COLO668 (cell line): ENCODE data around the gene ABCC8.

Source experiments
- DNase-seq: peaks from one replicate; lab custom pipeline; 2025; ENCODE audit not compliant: unreplicated experiment; lab: John Stamatoyannopoulos, UW

Gene ABCC8

GRCh38 chr11:17389957-17390649 is 86.5 kb downstream of the ABCC8 start:
- DNase-seq: peak; percentile 46

- peak; percentile 89 for DNase-seq
These were observed 87.3 kb downstream of the ABCC8 start for GRCh38 chr11:17389211-17389956.

GRCh38 chr11:17388609-17389210 is 87.9 kb downstream of the ABCC8 start, which contains the start of gene KCNJ11:
TSS of gene KCNJ11 (minus strand) at chr11:17388659. CDS start at chr11:17388091, 568 bp downstream.
- DNase-seq: peak; percentile 89

DNA sequence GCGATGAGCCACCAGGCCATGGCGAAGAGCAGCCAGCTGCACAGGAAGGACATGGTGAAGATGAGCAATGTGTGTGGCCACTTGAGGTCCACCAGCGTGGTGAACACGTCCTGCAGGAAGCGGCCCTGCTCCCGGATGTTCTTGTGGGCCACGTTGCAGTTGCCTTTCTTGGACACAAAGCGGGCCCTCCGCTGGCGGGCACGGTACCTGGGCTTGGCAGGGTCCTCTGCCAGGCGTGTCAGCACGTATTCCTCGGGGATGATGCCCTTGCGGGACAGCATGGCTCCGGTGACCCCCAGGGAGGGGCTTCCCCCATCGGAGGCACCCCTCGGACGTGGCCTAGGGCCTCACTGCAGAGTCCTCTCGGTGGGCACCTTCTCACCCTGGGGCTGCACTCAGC is 88.8 kb downstream of the ABCC8 start:
- no peak for DNase-seq

DNA sequence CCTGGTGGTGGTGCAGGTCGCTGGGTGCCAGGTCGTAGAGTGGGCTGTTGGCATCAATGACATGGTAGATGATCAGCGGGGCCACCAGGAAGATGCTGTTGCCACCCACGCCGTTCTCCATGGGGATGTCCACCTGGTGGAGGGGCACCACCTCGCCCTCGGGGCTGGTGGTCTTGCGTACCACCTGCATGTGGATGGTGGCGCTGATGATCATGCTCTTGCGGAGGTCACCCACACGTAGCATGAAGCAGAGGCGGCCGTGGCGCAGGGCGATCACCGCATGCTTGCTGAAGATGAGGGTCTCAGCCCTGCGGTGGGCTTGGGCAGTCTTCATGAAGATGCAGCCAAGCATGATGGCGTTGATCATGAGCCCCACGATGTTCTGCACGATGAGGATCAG is 89.4 kb downstream of the ABCC8 start:
- no peak for DNase-seq

DNA sequence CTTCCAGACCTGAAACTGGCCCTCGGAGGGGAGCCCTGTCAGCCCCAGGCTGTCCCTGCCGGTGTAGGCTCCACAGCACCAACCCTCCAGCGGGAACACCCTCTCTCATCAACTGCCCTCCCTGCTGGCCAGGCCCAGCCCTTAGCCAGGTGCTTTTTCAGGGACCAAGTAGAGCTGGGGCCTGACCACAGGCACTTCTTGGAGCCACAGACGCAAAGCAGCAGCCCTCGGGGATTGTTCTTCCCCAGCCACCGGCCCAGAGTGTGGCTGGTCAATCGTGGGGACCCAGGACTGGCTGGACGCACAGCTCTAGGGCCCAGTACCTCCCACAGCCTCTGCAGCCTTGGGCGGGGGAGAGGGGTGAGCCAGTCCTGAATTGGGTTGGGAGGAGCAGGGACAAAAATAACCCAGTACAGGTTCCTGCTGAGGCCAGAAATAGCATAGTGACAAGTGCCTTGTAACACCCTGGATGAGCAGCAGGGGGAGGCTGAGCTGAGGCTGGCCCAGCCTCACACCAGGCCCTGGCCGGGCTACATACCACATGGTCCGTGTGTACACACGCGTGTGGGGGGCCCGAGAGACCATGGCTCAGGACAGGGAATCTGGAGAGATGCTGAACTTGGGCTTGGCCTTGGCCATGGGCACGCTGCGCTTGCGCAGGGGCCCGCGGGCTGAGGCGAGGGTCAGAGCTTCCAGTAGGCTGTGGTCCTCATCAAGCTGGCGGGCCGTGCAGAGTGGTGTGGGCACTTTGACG is 90.1 kb downstream of the ABCC8 start:
- DNase-seq: peak; percentile 74

DNA sequence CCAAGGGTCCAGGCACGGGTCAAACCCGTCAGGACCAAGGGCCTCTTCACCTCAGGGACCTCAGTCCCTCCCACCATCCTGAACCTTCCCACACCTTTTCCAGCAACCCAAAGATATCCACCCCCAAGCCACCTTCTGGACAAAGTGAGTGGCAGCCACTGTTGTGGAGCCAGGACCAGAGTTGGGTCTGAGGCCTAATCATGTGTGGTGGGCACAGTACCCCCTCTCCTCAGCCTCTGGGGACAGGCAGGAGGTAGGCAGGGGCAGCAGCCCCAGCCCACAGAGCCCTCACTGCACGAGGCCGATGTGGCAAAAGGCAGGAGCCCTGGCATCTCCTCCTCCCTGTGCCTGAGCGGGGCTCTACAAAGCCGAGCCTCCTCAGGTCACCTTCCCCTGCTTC is 90.7 kb downstream of the ABCC8 start:
- DNase-seq: no peak

- no peak for DNase-seq
These were observed 91.2 kb downstream of the ABCC8 start for GRCh38 chr11:17385492-17385891.

- DNase-seq: peak; percentile 90
These were observed 92.6 kb downstream of the ABCC8 start for GRCh38 chr11:17384002-17384511.

GRCh38 chr11:17383461-17383860 is 93.2 kb downstream of the ABCC8 start:
- no peak for DNase-seq

DNA sequence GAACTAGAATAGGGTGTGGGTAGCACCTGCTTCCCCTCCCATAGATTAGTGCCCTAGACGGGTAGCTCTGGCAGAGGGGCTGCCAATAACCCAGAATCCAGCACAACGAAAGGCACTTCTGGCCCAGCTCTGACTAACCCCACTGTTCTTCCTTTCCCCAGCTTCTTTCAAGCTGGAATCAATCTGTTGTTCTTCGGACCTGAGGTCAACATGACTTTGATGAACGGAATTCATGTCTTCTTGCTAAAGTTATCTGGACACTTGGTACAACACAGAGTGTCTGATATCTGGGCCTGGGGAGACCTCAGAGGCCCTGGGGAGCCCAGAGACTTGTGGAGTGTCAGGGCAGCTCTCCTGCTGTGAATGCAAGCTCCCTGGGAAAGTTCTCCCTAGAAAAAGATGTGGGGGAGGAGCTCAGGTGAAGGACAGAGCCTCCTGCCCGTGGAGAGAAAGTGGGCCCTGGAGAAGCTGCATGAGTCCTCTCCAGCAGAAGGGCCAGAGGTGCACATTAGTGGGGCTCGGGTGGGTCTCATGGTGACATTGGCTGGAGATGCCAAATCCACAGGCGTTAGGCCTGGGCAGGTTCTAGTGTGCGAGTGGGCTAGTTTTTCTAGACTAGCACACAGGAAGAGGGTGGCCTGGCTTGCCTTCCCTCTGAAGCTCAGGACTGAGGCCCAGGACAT is 94.5 kb downstream of the ABCC8 start:
- DNase-seq: no peak

DNA sequence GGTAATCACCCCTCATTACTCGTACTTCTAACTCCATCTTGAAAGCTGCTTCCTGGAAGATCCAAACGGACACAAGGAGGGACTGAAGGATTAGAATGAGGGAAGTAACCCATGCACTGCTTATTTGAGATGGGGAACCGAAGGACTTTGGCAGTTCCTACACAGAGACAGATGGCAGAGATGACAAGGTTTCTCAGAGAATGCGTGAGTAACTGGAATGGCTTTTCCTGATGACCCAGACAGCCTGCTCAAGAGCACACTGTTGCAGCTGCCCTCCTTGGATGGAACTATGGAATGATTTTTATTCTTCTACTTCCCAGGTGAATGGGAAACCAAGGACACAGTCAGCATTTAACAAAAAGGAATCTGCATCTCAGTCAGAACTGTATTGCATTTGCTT is 95.5 kb downstream of the ABCC8 start:
- DNase-seq: no peak

- DNase-seq: no peak
These were observed 97.1 kb downstream of the ABCC8 start for GRCh38 chr11:17379383-17380180.

DNA sequence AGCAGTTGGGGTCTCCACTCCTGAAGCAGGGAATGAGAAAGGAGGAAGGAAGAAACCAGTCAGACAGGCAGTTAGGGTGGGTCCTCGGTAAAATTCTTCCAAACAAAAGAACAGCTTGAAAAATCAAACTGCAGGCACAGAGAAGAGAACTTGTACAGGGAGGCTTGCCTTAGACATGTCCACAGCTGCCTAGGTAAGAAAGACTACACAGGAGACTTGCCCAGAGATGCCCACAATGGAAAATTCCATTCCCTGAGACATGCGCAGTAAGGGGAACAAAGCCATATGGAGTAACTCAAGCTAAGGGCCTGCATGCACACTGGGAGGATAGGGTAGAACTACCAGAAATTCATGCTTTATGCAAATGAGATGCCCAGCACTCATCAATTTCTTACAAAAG is 98.0 kb downstream of the ABCC8 start:
- no peak for DNase-seq

- no peak for DNase-seq
These were observed 100.2 kb downstream of the ABCC8 start for GRCh38 chr11:17376493-17376892.

DNA sequence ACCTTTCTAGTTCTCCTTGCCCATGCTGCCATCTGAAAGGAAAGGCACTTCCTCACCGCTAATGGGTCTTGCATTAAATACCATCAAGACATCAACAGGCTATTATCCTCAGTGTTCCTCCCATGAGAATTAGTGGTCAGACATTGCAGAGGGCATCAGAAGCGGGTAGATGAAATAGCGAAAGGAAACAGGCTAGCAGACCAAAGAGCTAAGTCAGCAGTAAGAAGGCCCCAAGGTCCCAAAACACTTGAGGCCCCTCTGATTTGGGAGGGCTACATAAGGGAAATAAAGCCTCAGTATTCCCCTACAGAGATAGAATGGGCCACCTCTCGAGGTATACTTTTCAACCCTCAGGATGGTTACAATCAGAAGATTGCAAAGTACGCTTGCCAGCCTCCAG is 101.1 kb downstream of the ABCC8 start:
- DNase-seq: no peak

DNA sequence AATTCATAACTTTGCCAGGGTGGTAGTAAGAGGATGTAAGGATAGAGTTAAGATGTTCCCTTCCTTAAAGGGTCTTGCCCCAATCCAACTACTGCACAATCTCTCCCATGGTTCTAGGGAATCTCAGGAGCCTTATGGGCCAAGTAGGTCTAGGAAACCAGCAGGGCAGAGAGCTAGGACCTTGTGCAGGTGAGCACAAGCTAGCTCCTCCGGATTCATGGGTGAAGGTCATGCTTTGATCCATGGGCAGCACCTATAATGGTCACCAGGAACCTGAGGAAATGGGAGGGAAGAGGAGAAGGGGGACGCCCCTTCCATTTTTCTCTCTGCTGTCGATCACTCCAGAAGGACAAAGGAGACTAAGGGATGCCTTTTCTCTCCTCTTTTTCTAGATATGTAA is 105.0 kb downstream of the ABCC8 start:
- DNase-seq: no peak

GRCh38 chr11:17369684-17370243 is 106.9 kb downstream of the ABCC8 start:
- DNase-seq: no peak

DNA sequence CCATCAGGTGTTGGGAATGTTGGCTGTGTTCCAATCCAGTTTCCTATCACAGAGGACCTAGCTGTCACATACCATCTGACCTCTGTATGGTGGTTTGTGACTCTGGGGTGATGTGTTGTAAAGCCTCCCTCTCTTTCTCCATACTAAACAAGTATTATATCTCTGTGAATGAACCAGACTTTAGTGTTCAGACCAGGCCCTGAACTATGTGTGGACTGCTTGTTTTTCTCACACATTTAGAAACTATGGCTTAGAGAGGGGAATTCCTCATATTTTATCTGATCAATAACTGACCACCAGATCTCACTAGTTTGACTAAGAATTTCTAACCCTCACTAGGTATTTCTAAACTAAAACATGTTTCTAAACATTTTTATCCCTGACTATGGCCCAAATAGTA is 107.6 kb downstream of the ABCC8 start:
- no peak for DNase-seq

- DNase-seq: no peak
These were observed 108.1 kb downstream of the ABCC8 start for GRCh38 chr11:17368551-17368950.
